Stimulated activated naive CD8-positive, alpha-beta T cell treated with anti-CD3 and anti-CD28 coated beads, Interleukin-15, Interleukin-2, amounts not matched to agents 100 U/mL and 50 U/mL, for 24 hours (primary cell): ENCODE measurements around the gene PPP1CC.
"Not testable (repeated sequence)": the region's sequence is repeated elsewhere in the genome, so short reads cannot be mapped to it uniquely, and the experiment has no call there.

Experiments used
- ATAC-seq: fragments of 150-1000 bp; cut with Tn5 transposase; one replicate; pipeline ENCODE4 v1.10.0; 2021
- DNase-seq: peaks from one replicate; pipeline ENCODE4 v3.0.0; 2021

The PPP1CC gene

DNA sequence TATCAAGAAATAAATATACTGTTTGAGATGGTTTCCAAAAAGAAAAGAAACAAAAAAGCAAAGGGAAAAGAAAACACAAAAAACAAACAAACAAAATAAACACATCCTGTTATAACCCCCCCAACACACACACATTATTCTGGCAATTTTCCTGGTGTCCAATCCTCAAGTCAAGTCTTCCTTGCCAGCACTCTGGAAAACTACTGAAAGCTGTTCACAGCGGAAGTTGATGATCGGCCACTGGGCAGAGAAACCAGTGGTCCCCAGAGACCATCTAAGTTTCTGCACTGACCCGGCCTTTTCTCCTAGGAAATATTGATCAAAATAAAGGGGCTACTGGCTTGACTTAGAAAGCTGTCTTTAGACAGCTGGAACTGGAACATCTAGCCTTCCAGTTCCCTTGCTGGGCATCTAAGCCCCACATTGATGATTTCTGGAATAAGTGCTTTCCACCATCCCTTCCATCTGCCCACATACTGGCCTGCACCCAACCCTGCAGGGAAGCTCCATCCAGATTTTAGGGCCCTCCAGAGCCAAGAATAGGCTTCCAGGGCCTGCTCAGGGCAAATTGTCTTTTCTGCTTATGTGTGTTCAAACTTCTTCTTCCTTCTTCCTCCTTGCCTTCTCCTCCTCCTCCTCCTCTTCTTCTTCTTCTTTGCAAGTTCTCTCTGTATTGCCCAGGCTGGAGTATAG, 11.6 kb upstream of the PPP1CC start:
- DNase-seq (no peak), ATAC-seq (no peak)

DNA sequence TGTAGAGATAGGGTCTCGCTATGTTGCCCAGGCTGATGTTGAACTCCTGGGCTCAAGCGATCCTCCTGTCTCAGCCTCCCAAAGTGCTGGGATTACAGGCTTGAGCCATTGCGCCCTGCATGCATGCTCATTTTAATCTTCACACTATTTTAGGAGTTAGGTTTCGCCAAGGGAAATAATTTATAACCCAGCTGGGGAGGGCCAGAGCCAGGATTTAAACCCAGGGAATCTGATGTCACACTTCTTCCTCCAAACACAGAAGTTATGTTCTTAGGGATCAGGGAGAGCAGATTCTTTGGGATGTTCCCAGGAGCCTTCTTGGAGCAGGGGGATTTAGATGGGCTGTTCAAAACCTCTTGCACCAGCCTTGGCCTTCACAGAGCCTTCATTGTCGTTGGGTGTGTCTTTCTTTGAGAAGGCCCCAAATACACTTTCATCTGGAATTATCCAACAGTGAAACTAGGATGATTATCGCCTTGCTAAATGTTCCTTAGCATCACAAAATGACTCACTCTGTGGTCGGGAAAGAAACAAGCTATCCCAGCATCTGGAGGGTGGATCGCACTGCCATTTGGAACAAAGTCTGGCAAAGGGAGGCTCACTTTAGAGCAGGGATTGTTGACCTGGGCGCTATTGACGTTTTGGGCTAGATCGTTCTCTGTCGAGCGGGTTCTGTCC, 8.2 kb upstream of the PPP1CC start:
- DNase-seq (no peak), ATAC-seq (no peak)

DNA sequence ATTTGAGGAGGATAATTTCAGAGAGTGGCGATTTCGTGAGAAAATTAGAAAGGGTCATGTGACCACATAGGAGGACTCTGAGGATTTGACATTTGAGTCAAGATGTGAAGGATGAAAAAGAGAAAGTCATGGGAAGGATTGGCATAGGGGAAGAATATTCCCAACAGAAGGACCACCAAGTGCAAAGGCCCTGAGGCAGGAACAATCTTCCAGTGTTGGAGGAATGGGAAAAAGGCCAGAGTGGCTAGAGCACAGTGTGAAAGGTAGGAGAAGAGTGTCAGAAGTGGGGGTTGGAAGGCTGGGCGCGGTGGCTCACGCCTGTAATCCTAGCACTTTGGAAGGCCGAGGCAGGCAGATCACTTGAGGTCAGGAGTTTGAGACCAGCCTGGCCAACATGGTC, 3.9 kb upstream of the PPP1CC start:
- ATAC-seq, result no peak
- no peak for DNase-seq

DNA sequence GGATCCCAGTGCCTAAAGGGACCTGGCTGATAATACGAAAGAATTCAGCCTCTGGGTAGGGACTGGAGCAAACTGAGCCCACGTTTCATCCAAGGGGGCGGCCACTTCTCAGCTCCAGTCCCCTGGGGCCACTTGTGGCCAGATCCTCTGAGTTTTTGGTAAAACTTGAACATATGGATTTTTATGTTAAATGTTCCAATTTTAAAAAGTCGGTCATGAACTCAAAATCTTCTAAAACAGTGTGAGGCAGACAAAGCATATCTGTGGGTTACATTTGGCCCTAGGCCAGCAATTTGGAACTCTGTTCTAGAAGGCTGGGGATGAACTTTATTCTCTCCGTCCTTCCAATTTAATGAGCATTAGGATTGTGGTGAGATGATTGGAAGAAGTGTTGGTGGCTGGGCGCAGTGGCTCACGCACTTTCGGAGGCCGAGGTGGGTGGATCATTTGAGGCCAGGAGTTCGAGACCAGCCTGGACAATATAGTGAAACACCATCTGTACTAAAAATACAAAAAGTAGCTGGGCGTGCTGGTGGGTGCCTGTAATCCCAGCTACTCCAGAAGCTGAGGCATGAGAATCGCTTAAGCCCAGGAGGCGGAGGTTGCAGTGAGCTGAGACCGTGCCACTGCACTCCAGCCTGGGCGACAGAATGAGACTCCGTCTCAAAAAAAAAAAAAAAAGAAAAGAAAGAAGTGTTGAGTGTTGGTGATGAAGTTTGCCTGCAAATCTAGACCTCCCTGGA, 3.0 kb upstream of the PPP1CC start:
- no peak for DNase-seq
- ATAC-seq, result no peak

DNA sequence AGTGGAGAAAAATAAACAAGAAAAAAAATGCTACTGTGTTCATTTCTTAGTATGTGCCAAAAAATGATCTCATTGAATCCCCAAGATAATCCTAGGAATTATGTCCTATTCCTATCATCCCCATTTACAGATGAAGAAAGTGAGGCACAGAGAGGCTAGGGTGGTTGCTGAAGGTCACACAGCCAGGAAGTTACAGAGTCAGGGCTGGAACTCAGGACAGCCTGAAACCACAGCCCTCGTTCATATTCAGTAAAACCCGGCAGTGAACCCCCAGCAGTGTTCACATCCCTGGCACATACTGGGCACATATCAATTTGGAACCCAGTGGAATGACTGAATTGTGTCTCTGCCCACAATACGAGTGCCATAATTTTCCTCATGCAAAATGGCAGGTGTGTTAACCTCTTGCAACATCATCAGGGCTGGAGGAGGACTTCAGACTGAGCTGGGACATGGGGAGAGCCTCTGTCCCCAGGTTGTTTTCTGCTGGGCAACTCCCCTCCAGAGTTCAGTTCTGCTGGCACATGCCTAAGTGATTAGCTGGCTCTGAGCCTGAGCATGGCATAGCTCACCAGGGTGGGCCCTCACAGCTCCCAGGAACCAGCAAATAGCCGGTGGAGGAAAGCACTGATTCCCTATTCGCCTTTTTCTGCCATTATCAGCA, 2.0 kb upstream of the PPP1CC start:
- no peak for ATAC-seq
- DNase-seq, result no peak

DNA sequence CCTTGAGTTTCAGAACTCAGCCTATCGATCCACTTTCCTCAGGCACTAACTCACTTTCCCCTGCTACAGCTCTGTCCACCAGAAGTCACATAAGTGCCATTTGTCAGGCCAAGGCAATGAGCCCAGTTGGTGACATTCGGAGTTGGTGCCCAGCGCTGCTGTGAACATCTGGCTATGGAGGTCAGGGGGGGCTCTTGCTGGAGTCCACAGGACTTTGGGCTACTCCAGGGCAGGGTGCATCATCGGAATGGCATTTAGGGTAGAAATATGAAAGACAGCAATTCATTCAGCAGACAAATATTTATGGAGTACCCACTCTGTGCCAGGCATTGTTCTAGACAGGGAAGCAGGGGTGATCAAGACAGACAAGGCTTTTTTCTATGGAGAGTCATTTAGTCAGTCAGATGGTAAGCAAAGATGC, 1.5 kb upstream of the PPP1CC start:
- ATAC-seq (no peak), DNase-seq (no peak)

DNA sequence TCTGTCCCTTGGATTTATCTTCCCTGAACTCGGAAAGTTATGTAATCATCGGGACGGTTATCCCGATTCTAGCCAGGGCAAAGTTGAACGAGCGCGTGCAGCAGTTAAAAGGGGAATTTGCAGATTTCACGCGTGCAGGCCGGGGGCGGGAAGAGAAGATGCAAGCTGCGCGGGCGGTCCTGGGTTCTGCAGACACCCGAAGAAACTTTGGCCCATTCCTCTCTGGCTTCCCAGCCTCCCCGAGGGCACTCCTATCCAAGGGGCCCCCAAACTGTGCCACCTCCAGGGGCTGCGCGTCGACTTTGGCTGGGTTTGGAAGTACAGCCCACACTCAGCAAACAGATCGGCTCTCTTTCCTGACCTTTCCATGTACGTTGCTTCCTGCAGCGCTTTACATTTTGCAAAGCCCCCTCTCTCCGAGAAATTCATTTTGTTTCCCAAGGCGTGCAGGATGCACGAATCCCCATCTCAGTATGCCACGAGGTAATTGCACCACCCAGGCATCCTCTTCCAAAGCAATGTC, 941 bp upstream of the PPP1CC start:
- ATAC-seq, result no peak

DNA sequence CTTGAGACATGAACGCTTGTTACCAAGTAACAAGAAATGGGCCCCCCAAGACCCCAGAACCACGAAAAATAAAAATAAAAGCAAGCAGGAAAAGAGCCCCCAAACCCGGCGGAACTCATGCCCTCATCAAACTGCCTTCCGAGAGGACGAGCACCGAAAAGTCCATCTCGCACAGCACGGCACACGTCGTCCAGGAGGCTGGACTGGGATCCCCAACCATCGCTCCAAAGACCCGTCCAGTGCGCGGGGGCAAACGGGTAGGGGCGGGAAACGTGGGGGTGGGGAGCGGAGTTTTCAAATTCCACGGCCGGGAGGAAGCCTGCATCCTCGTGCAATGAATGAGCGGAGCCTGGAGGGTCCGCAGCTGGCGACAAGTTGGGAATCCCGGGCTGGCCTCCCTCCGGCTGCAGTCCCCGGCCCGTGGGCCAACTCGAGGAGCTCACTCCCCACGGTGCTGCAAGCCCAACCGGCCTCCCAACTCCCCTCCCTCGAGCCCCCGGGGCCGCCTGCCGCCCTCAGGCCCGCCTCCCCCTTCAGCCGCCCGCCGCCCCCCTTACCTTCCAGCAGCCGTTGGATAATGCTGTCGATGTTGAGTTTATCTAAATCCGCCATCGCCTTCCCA, 484 bp downstream of the PPP1CC start:
- ATAC-seq, result peak; percentile 5
- DNase-seq, result peak; percentile 30

More for the DNA sequence above, 941 bp upstream of the PPP1CC start:
- no peak for DNase-seq

DNA sequence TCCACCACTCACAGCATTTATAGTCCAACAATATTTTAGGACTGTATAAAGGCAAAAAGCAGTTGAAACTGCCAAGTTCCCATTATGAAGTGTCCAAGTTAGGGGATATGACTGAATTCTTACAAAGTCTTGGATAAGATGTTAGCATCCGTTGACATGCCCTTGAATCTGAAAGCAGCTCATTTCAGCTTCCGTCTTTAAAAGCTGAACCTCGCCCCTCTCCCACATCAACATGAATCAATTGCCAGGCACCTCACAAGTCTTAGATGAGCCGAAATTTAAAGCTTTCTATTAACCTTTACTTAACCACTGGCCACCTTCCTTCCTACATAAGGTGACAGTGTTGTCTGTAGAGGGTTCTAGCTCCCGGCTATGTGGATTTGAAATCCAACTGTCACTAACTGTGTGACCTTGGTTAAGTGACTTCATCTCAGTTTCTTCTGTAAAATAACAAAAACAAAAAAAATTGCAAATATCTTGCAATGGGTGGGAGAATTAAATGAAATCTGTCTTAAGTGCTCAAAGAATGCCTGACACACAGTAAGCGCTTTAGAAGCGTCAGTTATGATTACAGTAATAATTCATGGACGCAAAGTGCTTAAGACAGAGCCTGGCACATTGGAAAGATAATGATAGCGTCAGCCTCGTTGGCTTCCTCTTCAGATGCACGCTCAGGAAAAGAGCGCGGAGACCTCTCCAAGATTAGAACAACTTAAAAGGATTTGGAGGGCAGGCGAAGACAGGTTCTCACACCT, 1.2 kb downstream of the PPP1CC start:
- ATAC-seq, result no peak

DNA sequence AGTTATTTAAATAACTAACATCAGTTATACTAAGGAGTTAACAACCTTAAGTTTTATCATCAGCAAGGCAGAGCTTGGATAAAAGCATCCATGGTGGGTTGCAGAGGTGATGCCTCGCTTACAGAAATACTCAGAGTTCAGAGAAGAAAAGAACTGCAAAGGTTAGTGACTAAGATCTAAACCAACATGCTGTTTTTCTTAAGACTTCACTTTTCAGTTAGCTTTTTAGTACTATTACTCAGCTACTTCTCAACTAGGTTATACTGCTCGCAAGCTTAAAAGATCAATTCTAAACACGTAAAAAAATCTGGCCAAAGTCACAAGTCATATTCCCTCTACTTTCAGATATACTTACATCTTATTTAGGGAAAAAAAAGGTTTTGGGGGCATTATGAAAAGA, 2.8 kb downstream of the PPP1CC start:
- DNase-seq, result no peak
- ATAC-seq, result peak; percentile 33

More for the DNA sequence above, 1.2 kb downstream of the PPP1CC start:
- DNase-seq, result no peak

DNA sequence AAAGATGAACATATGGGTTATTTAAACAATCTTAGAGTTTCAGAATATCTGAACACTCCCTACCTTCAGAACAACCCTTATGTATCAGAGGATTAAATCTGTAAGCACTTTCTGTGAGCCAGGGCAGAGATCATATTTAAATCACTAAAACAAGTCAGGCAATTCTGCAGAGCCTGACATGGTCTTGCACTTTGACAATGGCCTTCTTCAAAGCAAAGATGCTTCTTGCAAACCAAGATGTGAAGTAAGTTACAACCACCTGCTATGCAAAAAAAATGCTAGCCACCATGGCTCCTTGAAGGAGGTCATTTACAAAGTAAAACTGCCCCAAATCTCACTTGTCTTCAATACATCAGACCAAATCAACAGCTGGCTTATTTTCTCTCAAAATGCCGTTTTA, 3.2 kb downstream of the PPP1CC start:
- ATAC-seq, result no peak
- no peak for DNase-seq

DNA sequence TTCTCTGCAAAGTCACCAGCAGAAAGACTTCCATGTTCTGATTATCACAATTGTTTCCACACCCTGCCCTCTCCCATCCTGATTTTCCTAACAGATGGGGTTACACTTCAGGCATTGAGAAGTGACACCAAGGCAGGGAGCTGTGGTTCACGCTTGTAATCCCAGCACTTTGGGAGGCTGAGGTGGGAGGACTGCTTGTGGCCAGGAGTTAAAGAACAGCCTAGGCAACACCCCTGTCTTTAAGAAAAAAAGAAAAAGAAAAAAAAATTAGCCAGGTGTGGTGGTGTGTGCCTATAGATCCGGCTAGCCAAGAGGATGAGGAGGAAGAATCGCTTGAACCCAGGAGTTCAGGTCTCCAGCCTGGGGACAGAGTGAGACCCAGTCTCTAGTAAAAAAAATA, 5.2 kb downstream of the PPP1CC start:
- no peak for DNase-seq
- ATAC-seq, result no peak

DNA sequence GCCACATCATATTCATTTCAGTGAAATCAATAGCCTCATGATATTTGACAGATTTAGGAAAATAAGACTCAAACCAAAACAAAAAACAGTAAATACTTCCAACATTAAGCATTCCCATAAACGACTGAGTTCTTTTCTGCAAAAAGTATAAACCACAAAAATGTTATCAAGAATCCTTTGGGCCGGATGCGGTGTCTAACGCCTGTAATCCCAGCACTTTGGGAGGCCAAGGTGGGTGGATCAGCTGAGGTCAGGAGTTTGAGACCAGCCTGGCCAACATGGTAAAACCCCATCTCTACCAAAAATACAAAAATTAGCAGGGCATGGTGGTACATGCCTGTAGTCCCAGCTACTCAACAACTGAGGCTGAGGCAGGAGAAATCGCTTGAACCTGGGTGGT, 5.7 kb downstream of the PPP1CC start:
- not testable (repeated sequence) for ATAC-seq, DNase-seq

DNA sequence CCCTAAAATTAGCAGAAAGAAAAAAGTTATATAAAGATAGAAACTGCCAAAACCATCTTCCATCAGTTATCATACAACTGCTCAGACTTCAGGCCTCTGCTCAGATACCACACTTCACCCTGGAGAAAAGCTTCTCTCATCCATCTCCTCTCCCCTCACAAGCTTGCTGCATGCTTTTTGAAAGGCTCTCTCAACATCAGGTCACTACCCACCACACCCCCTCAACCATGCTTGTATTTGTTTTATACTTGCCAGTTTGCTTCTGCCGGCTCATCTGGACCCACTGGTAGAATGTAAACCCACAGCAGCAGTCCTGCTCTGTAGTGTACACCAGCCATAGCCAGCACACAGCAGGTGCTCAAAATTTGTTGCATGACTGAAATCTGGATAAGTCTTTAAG, 8.8 kb downstream of the PPP1CC start:
- no peak for ATAC-seq
- DNase-seq, result no peak

DNA sequence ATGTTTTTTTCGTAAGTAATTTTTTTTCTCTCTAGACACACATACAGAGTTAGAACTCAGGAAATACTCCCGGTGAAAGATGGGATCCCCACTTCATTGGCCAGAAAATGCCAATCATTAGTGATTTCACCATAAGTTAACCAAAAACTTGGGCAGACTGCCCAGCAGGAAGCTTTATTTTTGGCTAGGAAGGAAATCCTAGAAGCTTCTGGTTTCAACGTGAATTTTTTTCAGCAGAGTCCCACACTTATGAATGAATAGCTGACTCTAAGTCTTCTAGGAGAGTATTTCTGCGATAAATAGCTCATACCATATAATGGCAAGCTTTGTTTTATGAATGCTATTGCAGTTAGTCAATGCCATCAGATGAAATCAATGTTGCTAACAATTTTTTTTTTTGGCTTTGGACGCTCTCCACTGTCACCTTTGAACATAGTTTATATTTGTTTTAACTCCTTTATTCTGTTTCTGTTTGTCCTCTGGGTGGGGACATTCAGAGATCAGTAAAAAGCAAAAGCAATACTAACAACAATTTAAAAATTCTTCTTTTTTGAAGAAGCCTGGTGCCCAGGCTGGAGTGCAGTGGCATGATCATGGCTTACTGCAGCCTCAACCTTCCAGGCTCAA, 9.5 kb downstream of the PPP1CC start:
- ATAC-seq (no peak), DNase-seq (no peak)

DNA sequence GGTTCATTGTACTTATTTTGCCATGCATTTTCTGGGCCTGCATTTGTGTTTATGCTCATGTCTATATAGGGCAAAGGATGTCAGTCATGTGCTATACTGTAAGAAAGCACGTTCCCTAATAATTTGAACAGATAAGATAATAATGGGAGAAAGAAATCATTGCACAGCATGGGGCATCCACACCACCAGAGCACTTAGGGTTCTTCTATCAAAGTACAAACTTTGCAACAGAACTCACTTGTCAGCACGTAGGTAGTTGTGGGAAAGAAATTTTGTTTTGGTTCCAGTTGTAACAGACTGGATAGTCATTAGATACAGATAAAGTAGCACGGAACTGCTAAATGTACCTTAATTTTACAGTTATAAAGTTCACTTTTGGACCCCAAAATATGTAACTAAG, 10.1 kb downstream of the PPP1CC start:
- no peak for DNase-seq
- no peak for ATAC-seq

DNA sequence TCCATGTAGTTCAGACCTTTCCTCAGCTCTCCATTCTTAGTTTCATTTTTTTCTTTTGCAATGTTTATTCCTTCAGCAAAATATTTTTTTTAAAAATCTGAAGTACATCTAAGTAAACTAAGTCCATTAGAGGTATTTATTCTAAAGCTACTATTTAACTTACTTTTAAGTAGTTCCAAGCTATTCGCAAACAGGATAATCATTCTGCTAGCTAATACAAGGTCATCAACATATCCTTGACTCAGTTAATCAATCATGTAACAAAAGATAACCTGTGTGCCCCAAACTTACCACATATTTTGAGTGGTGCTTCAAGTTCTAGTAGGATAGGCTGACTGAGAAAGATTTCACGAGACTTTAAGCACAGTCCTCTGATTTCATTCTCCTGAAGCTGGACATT, 11.2 kb downstream of the PPP1CC start:
- no peak for ATAC-seq

DNA sequence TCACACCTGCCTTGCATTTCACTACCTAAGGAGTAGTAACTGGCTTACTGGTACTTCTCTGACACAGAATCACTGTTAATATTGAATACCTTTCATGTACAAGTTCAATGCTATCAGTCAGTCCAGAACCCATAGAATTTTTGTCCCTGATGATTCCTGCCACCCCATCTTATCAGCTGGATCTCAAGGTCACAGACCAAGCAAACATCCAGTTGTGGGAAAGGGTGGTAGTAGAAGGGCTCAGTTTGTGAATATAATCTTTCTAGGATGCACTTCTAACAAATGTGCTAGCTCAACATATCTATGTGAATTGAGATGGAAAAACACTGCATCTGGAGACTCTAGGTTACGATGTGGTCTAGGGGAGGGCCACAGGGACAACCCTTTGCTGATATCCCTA, 14.1 kb downstream of the PPP1CC start:
- no peak for DNase-seq
- no peak for ATAC-seq

More for the DNA sequence above, 11.2 kb downstream of the PPP1CC start:
- DNase-seq, result no peak

DNA sequence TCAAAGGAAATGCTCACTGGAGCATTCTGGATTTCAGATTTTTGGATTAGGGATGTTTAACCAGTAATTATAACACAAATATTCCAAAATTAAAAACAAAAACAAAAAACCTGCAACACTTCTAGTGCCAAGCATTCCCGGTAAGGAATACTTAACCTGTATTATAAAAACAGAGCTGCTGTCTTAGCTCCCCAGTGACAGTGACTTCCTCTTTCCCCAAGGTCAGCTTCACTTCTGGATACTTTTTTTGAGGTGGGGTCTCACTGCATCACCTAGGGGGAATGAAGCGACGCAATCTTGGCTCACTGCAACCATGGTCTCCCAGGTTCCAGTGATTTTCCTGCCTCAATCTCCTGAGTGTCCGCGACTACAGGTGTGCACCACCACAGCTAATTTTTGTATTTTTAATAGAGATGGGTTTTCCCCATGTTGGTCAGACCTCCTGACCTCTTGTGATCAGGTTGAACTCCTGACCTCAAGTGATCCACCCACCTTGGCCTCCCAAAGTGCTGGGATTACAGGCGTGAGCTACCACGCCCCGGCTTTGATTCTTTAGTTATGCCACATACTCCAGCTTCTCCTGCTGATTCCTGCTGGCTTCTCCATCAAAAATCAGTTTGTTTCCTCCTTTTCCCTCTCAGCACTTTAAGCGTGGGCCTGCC, 15.9 kb downstream of the PPP1CC start:
- DNase-seq, result no peak
- no peak for ATAC-seq

DNA sequence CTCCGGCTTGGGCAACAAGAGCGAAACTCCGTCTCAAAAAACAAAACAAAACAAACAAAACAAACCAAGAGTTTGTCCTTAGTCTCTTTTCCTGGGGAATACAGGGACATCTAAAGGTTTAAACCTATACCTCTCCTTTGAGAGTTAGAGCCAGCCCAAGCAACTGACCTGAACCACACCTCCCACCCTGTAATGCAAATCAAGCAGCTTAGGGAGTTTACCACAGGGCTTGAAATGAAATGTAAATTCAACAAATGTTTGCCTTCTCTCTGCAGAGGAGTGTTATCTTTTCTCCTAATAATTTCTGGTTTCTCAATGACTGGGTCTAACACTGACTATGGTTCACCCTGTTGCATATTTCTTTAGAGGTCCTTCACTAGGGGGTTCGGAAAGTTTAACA, 16.7 kb downstream of the PPP1CC start:
- ATAC-seq, result no peak
- no peak for DNase-seq
